ENCODE data around the gene IL10RA. TPM values are rescaled to one million over a fixed set of nuclear protein-coding genes. Genes with fewer than 3 reads are reported as not detected.

The IL10RA gene
- polyA plus RNA-seq, 3 donors = 2.2 to 2.7 (median 2.4) TPM

- DNase-seq (ENCODE audit: low read depth in 3 of 3, low spot score in 2 of 3) = no peak
Measured at GRCh38 chr11:118033443-118033842, 47.2 kb downstream of the IL10RA start.

GRCh38 chr11:118042141-118042540 lies 55.9 kb downstream of the IL10RA start:
- no peak for DNase-seq (ENCODE audit: low read depth in 3 of 3, low spot score in 2 of 3)

- no peak for DNase-seq (ENCODE audit: low read depth in 3 of 3, low spot score in 2 of 3)
Measured at GRCh38 chr11:118042796-118043195, 56.6 kb downstream of the IL10RA start.

GRCh38 chr11:118045191-118045590 lies 59.0 kb downstream of the IL10RA start:
- no peak for DNase-seq (ENCODE audit: low read depth in 3 of 3, low spot score in 2 of 3)

- DNase-seq (ENCODE audit: low read depth in 3 of 3, low spot score in 2 of 3) = no peak
Measured at GRCh38 chr11:118046051-118046963, 60.1 kb downstream of the IL10RA start.

GRCh38 chr11:118046964-118047700 lies 60.9 kb downstream of the IL10RA start:
- no peak for DNase-seq (ENCODE audit: low read depth in 3 of 3, low spot score in 2 of 3)

- no peak for DNase-seq (ENCODE audit: low read depth in 3 of 3, low spot score in 2 of 3)
Measured at GRCh38 chr11:118047749-118048148, 61.6 kb downstream of the IL10RA start.

GRCh38 chr11:118048472-118049370 lies 62.5 kb downstream of the IL10RA start:
- DNase-seq (ENCODE audit: low read depth in 3 of 3, low spot score in 2 of 3) = no peak

- DNase-seq (ENCODE audit: low read depth in 3 of 3, low spot score in 2 of 3) = no peak
Measured at GRCh38 chr11:118049771-118050170, 63.6 kb downstream of the IL10RA start.

GRCh38 chr11:118050208-118050891 lies 64.2 kb downstream of the IL10RA start:
- no peak for DNase-seq (ENCODE audit: low read depth in 3 of 3, low spot score in 2 of 3)

Other genes with a start within 250 kb of the IL10RA start
- 1 to 10 TPM; 1.6 to 2.3 (median 1.6) TPM for gene DSCAML1, start 189.2 kb upstream of the IL10RA start, polyA plus RNA-seq (ENCODE audit: insufficient read length in 3 of 3)
- 100 to 1,000 TPM; 412 to 491 (median 457) TPM for gene FXYD2, start 161.7 kb upstream of the IL10RA start, polyA plus RNA-seq (ENCODE audit: insufficient read length in 3 of 3)
- 100 to 1,000 TPM; 124 to 140 (median 129) TPM for gene FXYD6, start 109.7 kb upstream of the IL10RA start, polyA plus RNA-seq (ENCODE audit: insufficient read length in 3 of 3)
- gene TMPRSS13, start 57.0 kb upstream of the IL10RA start, polyA plus RNA-seq (ENCODE audit: insufficient read length in 3 of 3) = under 1 TPM; 0.36 to 0.60 (median 0.48) TPM
- gene TMPRSS4, start 90.7 kb downstream of the IL10RA start, polyA plus RNA-seq (ENCODE audit: insufficient read length in 3 of 3) = 10 to 100 TPM; 27.4 to 39.8 (median 27.6) TPM
- under 1 TPM; 0.10 to 0.19 (median 0.15) TPM for gene SMIM35, start 100.6 kb downstream of the IL10RA start, polyA plus RNA-seq (ENCODE audit: insufficient read length in 3 of 3)
- gene SCN4B, start 166.4 kb downstream of the IL10RA start, polyA plus RNA-seq (ENCODE audit: insufficient read length in 3 of 3) = 1 to 10 TPM in 2 of 3 donors, under 1 TPM in 1; 0.82 to 1.7 (median 1.1) TPM
- 1 to 10 TPM; 4.6 to 5.1 (median 5.0) TPM for gene SCN2B, start 190.2 kb downstream of the IL10RA start, polyA plus RNA-seq (ENCODE audit: insufficient read length in 3 of 3)
- 1 to 10 TPM; 1.9 to 2.4 (median 2.3) TPM for gene JAML, start 238.6 kb downstream of the IL10RA start, polyA plus RNA-seq (ENCODE audit: insufficient read length in 3 of 3)